Renal cortex interstitium (tissue), 11 donors: ENCODE data around the gene PCDHGB6. TPM values are rescaled to one million over a fixed set of nuclear protein-coding genes. Genes with fewer than 3 reads are reported as not detected.
"Not testable (repeated sequence)": the region's sequence is repeated elsewhere in the genome, so short reads cannot be mapped to it uniquely, and the experiment has no call there.

Source experiments
- DNase-seq, 11 donors: peaks; one replicate each; pipeline ENCODE4 v3.0.0-alpha.2; 2013; ENCODE audit warnings: low read depth in 9 of 11, low spot score in 4 of 11; ENCODE audit errors: extremely low read depth in 1 of 11
- polyA plus RNA-seq, 3 donors: library from polyadenylated mRNA; unstranded; fragments of 120-200 nt; gene quantifications; one replicate each; pipeline ENCODE4 v1.2.1, GENCODE V29; 2013; ENCODE audit not compliant: insufficient read length in 3 of 3

The PCDHGB6 gene
- polyA plus RNA-seq, 3 donors, result 6.7 to 7.6 (median 7.6) TPM

DNA sequence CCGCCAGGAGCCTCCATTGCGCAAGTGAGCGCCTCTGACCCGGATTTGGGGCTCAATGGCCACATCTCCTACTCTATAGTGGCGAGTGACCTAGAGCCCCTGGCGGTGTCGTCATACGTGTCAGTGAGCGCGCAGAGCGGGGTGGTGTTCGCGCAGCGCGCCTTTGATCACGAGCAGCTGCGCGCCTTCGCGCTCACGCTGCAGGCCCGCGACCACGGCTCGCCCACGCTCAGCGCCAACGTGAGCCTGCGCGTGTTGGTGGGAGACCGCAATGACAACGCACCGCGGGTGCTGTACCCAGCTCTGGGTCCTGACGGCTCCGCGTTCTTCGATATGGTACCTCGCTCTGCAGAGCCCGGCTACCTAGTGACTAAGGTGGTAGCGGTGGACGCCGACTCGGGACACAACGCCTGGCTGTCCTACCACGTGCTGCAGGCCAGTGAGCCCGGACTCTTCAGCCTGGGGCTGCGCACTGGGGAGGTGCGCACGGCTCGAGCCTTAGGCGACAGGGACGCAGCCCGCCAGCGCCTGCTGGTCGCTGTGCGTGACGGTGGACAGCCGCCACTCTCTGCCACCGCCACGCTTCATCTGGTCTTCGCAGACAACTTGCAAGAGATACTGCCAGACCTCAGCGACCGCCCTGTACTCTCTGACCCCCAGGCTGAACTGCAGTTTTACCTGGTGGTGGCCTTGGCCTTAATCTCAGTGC, 1.9 kb downstream of the PCDHGB6 start:
- no peak for DNase-seq

DNA sequence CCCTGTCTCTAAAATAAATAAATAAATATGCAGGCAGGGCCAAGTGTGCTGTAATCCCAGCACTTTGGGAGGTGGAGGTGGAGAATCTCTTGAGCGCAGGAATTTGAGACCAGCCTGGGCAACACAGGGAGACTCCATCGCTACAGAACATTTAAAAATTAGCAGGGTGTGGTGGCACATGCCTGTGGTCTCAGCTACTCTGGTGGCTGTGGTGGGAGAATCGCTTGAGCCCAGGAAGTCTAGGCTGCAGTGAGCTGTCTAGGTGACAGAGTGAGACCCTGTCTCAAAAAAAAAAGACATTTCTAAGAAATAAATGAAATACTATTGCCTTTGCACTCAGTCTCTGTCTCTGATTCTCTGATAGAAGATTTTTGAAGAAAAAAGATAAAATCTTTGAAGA, 3.8 kb downstream of the PCDHGB6 start:
- DNase-seq, result no peak

DNA sequence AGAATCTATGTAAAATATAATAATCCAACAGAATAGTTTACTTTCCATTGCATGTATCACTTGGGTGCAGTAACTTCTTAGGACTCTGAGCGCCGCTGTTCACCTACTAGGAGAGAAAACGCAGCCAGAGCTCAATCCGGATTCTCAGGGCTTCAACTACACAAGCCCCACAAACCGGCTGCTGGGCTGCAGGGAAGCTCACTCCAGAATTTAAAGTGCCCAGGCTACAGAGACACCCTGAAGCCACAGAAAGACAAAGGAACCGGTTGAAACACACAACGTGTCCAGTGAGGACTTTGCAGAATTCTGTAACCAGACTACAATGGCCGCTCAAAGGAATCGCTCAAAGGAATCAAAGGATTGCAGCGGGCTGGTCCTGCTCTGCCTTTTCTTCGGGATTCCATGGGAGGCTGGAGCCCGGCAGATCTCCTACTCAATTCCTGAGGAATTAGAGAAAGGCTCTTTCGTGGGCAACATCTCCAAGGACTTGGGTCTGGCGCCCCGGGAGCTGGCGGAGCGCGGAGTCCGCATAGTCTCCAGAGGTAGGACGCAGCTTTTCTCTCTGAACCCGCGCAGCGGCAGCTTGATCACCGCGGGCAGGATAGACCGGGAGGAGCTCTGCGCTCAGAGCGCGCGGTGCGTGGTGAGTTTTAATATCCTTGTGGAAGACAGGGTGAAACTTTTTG, 5.2 kb downstream of the PCDHGB6 start, which contains the start of gene PCDHGA10:
PCDHGA10 (plus strand) TSS at position 134 of the 686 bp plus-strand sequence; CDS start at position 323, 189 bp downstream.
- no peak for DNase-seq

DNA sequence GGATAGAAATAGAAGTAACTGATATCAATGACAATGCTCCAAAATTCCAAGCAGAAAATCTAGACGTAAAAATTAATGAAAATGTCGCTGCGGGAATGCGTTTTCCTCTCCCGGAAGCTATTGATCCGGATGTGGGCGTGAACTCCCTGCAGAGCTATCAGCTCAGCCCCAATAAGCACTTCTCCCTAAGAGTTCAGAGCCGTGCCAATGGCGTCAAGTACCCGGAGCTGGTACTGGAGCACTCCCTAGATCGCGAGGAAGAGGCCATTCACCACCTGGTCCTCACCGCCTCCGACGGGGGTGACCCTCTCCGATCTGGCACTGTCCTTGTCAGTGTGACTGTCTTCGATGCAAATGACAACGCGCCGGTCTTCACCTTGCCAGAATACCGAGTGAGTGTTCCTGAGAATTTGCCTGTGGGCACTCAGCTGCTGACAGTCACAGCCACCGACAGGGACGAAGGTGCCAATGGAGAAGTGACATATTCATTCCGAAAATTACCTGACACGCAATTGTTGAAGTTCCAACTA, 5.8 kb downstream of the PCDHGB6 start:
- no peak for DNase-seq

DNA sequence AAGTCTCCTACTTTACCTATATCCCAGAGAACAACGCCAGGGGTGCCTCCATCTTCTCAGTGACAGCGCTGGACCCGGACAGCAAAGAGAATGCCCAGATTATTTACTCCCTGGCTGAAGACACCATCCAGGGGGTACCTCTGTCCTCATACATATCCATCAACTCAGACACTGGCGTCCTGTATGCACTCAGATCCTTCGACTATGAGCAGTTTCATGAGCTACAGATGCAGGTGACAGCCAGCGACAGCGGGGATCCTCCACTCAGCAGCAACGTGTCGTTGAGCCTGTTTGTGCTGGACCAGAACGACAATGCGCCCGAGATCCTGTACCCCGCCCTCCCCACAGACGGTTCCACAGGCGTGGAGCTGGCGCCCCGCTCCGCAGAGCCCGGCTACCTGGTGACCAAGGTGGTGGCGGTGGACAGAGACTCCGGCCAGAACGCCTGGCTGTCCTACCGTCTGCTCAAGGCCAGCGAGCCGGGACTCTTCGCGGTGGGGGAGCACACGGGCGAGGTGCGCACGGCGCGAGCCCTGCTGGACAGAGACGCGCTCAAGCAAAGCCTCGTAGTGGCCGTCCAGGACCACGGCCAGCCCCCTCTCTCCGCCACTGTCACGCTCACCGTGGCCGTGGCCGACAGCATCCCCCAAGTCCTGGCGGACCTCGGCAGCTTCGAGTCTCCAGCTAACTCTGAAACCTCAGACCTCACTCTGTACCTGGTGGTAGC, 6.9 kb downstream of the PCDHGB6 start:
- not testable (repeated sequence) for DNase-seq

DNA sequence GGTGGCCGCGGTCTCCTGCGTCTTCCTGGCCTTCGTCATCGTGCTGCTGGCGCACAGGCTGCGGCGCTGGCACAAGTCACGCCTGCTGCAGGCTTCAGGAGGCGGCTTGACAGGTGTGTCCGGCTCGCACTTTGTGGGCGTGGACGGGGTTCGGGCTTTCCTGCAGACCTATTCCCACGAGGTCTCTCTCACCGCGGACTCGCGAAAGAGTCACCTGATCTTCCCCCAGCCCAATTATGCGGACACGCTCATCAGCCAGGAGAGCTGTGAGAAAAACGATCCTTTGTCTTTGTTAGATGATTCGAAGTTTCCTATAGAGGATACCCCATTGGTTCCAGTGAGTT, 7.4 kb downstream of the PCDHGB6 start:
- not testable (repeated sequence) for DNase-seq

DNA sequence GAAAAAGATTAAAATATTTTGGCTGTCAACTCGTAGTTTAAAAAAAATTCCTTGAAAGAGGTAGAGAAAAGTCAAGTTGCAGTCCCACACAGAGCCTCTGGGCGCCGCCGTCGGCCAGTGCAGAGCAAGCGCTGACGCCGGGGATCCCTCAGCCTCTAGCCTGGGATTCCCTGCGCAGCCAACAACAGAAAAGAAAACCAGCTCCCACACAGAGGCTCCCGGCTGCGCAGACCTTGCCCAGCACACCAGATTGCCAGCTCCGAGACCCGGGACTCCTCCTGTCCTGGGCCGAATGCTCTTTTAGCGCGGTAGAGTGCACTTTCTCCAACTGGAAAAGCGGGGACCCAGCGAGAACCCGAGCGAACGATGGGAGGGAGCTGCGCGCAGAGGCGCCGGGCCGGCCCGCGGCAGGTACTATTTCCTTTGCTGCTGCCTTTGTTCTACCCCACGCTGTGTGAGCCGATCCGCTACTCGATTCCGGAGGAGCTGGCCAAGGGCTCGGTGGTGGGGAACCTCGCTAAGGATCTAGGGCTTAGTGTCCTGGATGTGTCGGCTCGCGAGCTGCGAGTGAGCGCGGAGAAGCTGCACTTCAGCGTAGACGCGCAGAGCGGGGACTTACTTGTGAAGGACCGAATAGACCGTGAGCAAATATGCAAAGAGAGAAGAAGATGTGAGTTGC, 9.8 kb downstream of the PCDHGB6 start, which contains the start of gene PCDHGB7:
PCDHGB7 (plus strand) TSS at position 184 of the 679 bp plus-strand sequence; CDS start at position 367, 183 bp downstream.
- DNase-seq, result peak in 7 of 11 donors; percentile 33 to 56 (median 47)

DNA sequence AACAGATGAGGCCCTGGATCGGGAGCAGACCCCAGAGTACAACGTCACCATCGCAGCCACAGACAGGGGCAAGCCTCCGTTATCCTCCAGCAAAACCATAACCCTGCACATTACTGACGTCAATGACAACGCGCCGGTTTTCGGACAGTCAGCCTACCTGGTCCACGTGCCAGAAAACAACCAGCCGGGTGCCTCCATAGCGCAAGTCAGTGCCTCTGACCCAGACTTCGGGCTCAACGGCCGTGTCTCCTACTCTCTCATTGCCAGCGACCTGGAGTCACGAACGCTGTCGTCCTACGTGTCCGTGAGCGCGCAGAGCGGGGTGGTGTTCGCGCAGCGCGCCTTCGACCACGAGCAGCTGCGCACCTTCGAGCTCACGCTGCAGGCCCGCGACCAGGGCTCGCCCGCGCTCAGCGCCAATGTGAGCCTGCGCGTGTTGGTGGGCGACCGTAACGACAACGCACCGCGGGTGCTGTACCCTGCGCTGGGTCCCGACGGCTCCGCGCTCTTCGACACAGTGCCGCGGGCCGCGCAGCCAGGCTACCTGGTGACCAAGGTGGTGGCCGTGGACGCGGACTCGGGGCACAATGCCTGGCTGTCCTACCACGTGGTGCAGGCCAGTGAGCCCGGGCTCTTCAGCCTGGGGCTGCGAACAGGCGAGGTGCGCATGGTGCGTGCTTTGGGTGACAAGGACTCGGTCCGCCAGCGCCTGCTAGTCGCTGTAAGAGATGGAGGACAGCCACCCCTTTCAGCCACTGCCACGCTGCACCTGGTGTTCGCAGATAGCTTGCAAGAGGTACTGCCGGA, 11.5 kb downstream of the PCDHGB6 start:
- DNase-seq, result no peak

DNA sequence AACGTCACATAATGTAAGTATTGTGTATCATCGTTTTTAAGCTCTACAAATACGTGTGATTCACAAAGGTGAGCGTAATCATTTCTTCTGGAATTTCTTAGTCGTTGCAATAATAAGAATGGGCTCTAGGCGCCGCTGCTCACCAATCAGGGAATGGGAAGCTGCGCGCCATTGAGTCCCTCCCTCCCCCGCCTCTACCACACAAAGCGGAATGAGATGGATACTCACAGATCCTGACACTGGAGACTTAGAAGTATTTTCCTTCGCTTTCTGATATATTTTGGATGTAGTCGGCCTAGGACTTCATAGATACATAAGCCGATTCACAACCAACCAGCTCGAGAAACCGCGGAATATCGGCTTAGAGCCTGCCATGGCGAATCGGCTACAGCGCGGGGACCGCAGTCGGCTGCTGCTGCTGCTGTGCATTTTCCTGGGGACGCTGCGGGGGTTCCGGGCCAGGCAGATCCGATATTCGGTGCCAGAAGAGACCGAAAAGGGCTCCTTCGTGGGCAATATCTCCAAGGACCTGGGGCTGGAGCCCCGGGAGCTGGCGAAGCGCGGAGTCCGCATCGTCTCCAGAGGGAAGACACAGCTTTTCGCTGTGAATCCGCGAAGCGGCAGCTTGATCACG, 13.2 kb downstream of the PCDHGB6 start, which contains the start of gene PCDHGA11:
PCDHGA11 (plus strand) TSS at position 197 of the 634 bp plus-strand sequence; CDS start at position 374, 177 bp downstream.
- peak in 1 of 11 donors; percentile 22 for DNase-seq

DNA sequence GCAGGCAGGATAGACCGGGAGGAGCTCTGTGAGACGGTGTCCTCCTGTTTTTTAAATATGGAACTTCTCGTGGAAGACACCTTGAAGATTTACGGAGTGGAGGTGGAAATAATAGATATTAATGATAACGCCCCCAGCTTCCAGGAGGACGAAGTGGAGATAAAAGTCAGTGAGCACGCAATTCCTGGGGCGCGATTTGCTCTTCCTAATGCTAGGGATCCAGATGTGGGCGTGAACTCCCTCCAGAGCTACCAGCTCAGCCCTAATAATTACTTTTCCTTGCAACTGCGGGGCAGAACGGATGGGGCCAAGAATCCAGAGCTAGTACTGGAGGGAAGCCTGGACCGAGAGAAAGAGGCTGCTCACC, 13.7 kb downstream of the PCDHGB6 start:
- no peak for DNase-seq

DNA sequence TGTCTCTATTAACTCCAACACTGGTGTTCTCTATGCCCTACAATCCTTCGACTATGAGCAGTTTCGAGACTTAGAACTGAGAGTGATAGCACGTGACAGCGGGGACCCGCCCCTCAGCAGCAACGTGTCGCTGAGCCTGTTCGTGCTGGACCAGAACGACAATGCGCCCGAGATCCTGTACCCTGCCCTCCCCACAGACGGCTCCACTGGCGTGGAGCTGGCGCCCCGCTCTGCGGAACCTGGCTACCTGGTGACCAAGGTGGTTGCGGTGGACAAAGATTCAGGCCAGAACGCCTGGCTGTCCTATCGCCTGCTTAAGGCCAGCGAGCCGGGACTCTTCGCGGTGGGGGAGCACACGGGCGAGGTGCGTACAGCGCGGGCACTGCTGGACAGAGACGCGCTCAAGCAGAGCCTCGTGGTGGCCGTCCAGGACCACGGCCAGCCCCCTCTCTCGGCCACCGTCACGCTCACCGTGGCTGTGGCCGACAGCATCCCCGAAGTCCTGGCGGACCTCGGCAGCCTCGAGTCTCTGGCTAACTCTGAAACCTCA, 15.0 kb downstream of the PCDHGB6 start:
- DNase-seq, result no peak

DNA sequence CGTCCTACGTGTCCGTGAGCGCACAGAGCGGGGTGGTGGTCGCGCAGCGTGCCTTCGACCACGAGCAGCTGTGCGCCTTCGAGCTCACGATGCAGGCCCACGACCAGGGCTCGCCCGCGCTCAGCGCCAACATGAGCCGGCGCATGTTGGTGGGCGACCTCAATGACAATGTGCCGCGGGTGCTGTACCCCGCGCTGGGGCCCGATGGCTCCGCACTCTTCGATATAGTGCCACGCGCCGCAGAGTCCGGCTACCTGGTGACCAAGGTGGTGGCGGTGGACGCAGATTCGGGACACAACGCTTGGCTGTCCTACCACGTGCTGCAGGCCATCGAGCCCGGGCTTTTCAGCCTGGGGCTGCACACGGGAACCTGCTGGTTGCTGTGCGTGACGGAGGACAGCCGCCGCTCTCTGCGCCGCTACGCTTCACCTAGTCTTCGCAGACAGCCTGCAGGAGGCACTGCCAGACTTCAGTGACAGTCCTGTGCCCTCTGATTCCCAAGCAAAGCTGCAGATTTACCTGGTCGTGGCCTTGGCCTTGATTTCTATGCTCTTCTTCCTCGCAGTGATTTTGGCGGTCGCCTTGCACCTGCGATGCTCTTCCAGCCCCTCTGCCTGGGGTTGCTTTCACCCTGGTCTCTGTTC, 20.1 kb downstream of the PCDHGB6 start:
- no peak for DNase-seq

DNA sequence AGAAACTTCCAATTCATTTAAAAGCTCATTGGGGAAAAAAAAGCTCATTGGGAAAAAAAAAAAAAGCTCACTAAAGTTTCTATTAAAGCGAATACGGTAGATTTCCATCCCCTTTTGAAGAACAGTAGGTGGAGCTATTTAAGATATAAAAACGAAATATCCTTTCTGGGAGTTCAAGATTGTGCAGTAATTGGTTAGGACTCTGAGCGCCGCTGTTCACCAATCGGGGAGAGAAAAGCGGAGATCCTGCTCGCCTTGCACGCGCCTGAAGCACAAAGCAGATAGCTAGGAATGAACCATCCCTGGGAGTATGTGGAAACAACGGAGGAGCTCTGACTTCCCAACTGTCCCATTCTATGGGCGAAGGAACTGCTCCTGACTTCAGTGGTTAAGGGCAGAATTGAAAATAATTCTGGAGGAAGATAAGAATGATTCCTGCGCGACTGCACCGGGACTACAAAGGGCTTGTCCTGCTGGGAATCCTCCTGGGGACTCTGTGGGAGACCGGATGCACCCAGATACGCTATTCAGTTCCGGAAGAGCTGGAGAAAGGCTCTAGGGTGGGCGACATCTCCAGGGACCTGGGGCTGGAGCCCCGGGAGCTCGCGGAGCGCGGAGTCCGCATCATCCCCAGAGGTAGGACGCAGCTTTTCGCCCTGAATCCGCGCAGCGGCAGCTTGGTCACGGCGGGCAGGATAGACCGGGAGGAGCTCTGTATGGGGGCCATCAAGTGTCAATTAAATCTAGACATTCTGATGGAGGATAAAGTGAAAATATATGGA, 22.7 kb downstream of the PCDHGB6 start, which contains the start of gene PCDHGA12:
PCDHGA12 (plus strand) TSS at position 176 of the 782 bp plus-strand sequence; CDS start at position 429, 253 bp downstream.
- DNase-seq, result peak in 1 of 11 donors; percentile 11

DNA sequence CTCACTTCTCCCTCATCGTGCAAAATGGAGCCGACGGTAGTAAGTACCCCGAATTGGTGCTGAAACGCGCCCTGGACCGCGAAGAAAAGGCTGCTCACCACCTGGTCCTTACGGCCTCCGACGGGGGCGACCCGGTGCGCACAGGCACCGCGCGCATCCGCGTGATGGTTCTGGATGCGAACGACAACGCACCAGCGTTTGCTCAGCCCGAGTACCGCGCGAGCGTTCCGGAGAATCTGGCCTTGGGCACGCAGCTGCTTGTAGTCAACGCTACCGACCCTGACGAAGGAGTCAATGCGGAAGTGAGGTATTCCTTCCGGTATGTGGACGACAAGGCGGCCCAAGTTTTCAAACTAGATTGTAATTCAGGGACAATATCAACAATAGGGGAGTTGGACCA, 23.5 kb downstream of the PCDHGB6 start:
- DNase-seq, result no peak

DNA sequence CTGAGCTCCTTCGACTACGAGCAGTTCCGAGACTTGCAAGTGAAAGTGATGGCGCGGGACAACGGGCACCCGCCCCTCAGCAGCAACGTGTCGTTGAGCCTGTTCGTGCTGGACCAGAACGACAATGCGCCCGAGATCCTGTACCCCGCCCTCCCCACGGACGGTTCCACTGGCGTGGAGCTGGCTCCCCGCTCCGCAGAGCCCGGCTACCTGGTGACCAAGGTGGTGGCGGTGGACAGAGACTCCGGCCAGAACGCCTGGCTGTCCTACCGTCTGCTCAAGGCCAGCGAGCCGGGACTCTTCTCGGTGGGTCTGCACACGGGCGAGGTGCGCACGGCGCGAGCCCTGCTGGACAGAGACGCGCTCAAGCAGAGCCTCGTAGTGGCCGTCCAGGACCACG, 24.5 kb downstream of the PCDHGB6 start:
- DNase-seq, result not testable (repeated sequence)

DNA sequence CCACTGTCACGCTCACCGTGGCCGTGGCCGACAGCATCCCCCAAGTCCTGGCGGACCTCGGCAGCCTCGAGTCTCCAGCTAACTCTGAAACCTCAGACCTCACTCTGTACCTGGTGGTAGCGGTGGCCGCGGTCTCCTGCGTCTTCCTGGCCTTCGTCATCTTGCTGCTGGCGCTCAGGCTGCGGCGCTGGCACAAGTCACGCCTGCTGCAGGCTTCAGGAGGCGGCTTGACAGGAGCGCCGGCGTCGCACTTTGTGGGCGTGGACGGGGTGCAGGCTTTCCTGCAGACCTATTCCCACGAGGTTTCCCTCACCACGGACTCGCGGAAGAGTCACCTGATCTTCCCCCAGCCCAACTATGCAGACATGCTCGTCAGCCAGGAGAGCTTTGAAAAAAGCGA, 24.9 kb downstream of the PCDHGB6 start:
- DNase-seq, result not testable (repeated sequence)
